NCI-H526 (cell line): ENCODE measurements around the gene SNX2.

Source experiments
- DNase-seq, 2 experiments: peaks; one replicate each; lab custom pipeline; 2025; lab: John Stamatoyannopoulos, UW

Gene SNX2

DNA sequence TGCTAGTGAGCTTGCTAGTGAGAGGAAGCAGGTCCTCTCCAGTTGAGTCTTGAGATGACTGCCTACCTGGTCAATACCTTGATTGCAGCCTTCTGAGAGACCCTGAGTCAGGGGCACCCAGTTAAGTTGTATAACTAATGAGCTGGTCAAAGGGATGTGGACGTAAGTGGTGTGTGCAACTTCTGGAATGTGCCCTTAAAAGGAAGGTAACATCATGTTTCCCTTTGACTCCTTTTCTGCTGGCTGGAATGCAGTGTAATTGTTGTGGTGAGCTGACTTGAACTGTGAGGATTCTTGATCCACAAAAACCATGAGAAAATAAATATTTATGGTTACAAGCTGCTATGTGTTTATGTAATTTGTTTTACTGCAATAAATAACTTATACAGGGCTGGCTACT, 2.4 kb upstream of the SNX2 start:
- DNase-seq: no peak

DNA sequence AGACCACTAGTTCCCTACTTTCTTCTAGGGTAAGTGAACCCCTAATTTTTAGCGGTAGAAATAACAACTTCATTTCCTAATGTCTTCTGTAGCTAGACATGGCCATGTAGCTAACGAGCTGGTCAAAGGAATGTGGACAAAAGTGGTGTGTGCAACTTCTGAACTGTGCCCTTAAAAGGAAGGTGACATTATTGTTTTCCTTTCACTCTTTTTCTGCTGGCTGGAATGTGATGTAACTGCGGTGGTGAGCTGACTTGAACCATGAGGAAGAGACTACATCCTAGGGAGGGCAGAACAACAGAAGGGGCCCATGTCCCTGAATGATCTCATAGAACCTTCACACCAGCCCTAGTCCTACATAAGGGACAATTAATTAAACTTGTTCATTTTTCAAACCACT, 1.3 kb upstream of the SNX2 start:
- DNase-seq: no peak

DNA sequence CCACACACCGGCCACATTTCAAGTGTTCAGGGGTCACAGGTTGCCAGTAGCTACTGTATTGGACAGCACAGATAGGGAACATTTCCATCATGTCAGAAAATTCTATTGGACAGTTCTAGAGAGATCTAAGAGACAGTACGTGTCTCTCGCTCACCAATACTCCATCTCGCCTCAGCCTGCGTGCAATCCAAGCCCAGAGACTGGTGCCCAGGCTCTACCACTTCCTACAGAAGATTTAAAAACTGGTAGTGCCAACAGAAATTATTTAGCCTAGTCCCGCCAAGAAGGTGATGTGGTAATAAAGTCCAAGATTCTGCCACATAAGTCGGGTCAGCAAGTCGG, 390 bp upstream of the SNX2 start:
- peak in 1 of 2 experiments; percentile 21 for DNase-seq

DNA sequence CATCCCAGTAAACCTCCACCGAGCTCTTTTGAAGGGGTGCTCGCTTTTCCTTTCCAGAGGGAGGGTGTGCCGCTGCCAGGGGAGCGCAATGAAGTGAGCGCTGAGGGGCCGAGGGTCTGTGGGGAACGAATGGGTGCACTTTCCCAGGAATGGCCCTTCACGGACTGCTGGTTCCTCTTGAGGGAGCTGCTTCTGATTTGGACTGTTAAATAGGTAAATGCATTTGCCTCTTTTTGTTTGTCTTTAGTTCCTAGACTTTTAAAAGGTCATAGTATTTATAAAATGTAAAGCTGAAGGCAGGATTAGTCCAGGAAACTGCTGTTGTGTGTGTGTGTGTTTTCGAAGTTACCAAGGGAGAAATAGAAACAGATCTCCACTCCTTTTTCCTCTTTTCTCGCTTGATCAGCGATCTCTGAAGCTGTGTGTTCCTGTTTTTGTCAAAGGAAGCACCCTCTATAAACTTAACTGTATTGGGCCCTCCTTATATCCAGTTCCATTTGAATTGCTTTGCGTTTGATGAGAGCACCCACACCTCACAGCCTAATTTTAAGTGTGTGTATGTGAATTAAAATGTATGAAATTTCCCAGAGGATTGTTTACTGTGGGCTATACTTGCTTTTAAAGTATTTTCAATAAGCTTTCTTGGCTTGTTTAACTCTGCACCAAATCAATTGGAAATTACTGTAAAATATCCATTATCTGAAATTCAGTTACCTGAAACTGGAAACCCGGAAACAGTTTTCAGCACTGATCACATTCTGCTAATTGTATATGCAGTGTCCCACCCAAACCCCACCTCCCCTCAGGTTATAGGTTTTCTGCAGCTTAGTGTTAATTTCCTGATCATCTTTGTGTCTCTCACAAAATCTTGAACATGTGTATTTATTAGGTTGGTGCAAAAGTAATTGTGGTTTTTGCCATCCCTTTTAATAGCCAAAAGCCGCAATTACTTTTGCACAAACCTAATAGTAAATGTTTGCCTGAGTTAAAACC, 966 bp downstream of the SNX2 start:
- DNase-seq: peak; percentile 10 to 56

DNA sequence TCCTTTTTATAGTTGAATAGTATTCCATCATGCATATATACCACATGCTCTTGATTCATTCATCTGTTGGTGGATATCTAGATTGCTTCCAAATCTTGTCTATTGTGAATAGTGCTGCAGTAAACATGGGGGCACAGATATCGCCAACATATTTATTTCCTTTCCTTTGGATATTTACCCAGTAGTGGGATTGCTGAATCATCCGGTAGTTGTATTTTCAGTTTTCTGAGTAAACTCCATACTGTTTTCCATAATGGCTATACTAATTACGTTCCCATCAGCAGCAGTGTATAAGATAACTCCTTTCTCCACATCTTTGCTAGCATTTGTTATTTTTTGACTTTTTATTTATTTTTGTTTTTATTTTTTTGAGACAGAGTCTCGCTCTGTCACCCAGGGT, 3.3 kb downstream of the SNX2 start:
- no peak for DNase-seq

DNA sequence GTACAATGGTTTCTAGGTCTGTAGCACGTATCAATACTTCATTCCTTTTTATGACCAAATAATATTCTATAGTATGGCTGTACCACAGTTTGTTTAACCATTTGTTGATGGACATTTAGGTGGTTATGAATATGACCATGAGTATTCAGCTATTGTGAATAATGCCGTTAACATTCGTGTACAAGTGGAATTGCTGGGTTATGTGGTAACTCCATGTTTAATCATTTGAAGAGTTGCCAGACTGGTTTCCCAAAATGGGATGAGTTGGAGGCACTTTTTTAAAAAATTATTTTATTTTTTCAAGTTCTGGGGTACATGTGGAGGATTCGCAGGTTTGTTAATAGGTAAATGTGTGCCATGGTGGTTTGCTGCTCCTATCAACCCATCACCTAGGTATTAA, 4.6 kb downstream of the SNX2 start:
- no peak for DNase-seq

DNA sequence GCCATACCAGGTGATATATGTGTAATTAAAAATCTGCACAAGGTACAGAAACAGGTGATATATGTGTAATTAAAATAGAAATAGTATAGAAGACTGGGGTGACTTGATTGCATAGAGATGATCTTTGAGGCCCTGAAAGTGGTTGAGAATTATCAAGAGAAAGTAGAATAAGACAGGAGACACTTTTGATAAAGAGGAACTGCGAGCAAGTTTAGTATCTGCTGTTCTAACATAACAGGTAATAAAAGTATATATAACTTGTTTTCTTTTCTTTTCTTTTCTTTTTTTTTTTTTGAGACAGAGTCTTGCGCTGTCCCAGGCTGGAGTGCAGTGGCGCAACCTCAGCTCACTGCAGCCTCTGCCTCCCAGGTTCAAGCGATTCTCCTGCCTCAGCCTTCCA, 5.4 kb downstream of the SNX2 start:
- DNase-seq: no peak

DNA sequence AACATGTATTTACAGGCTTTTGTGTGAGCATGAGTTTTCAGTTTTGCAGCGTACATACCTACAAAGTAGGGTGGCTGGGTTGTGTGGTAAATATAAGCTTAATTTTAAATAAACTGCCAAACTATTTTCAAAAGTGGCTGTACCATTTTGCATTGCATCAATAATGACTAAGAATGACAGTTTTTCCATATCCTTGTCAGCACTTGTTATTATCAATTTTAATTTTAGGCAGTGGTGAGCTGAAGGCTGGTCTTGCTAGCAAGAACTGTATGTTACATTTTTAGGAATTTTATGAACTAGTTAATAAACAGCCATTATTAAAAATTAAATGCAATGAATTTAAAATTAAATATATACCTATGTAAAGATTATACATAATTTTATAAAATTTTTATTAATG, 6.6 kb downstream of the SNX2 start:
- DNase-seq: no peak

DNA sequence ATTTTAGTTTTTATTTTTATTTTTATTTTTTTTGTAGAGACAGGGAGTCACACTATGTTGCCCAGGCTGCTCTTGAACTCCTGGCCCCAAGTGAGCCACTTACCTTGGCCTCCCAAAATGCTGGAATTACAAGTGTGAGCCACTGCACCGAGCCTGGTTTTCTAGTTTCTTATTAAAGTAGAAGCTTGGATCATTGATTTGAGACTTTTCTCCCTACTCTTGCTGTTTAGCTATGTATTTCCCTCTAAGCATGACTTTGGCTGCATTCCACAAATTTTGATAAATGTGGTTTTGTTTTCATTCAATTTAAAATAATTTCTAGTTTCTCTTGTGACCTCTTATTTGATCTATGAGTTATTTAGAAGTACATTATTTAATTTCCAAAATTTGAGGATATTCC, 10.4 kb downstream of the SNX2 start:
- no peak for DNase-seq

DNA sequence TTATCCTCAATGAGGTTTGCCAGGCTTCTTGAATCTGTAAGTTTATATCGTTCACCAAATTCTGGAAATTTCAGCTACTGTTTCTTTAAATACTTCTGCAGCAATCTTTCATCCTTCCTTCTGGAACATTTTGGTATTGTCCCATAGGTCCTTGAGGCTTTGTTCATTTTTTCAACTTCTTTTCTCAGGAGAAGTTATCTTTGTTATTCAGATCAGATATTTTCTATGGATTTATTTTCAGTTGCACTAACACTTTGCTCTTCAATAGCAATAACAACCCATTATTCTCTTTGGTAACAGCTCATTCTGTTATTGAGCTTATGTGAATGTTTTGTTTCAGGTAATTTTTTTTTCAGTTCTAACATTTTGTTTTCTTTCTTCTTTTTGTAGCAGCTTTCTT, 13.5 kb downstream of the SNX2 start:
- no peak for DNase-seq

DNA sequence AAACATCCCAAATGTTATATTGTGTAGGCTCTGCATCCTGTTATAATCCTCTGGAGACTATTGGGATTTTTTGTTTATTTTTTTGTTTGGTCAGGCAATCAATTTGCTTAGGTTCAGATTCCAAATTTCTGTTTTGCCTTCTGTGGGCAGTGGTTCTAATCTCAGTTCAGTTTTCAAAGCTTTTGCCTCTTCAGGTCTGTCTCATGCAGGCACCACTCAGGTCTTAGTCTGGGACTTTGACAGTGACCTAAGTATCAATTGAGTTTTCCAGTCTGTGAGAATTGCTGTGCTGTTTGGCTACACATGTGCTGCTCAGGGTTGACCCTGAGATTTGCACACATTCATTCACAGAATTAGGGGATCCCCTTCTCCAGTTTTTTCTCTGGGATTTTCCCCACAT, 14.1 kb downstream of the SNX2 start:
- DNase-seq: no peak

DNA sequence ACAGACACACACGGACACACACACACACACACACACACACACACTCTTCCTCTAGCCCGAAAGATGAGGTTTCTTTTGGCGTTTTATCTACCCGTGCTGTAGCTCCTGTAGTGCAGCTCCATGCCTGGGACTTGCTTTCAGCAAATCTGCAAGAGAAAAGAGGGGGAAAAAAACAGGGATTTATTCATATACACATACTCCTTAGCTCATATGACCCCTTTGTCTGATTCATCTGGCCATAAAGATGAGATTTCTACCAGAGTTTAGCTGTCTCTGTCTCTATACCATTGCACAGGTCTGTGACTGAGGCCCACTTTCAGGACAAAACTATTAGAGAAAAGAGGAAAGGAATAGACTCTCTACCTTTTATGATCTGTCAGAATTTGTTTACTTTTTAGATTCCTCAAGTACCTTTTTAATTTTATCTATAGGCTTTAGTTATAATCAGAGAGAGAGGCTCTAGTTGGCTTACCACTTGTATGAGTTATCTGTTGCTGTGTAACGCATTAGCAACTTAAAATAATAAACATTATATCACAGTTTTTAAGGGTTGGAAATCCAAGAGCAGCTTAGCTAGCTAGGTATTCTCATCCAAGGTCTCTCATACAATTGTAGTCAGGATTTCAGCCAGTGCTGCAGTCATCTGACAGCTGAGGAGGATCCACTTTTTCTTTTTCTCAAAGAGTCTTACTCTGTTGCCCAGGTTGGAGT, 14.7 kb downstream of the SNX2 start:
- no peak for DNase-seq

DNA sequence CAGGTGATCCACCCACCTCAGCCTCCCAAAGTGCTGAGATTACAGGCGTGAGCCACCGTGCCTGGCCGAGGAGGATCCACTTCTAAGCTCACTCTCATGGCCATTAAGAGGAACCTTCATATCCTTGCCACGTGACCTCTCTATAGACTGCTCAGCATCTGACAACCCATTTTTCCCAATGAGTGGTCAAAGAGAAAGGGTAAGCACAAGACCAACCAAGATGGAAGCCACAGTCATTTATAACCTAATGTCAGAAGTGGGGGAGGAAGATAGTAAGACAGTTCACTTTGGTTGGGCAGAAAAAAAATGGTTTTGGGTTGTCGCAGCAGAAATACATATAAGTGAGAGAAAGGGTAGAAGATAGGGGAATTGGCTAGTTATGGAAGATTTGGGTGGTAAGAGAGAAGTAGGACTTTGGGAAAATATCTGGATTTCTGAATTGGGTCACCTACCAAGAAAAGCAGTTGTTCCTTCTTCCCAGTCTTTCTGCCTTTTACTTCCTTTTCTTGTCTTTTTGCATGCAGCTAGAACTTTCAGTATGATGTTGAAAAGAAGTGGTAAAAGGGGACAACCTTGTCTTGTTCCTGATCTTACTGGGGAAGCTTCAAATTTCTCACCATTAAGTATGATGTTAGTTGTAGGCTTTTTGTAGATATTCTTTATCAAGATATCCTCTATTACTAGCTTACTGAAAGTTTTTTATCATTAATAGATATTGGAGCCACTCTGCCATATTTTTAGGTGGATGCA, 15.6 kb downstream of the SNX2 start:
- no peak for DNase-seq

DNA sequence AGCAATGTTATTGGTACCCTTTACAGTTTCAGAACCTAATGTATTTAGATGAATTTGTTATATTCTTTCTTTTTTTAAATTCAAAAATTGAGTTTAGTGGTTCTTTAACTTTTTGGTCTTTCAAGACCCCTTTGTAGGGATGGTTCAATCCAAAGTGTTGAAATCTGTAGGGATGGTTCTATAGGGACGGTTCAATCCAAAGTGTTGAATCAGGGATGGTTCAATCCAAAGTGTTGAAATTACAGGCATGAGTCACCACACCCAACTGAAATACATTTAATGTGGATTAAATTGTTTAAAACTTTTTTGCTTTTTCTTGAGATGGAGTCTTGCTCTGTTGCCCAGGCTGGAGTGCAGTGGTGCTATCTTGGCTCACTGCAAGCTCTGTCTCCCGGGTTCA, 30.6 kb downstream of the SNX2 start:
- no peak for DNase-seq

DNA sequence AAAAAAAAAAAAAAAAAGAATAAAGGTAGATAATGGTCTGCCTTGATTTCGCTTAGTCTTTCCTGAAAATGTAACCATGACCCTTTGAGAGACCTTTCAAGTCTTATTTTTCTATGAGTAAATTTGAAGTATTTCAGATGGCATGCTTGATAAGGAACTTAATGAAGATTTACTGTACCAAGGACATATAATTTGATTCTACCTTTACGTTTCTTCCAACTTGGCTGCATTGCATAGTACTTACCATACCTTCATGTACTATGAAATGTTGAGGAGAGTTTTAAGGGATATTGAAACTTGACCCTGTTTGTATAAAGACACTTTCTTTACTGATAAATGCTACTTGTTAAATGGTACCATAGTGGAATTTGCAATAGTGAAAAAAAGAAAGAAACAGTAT, 35.5 kb downstream of the SNX2 start:
- no peak for DNase-seq

DNA sequence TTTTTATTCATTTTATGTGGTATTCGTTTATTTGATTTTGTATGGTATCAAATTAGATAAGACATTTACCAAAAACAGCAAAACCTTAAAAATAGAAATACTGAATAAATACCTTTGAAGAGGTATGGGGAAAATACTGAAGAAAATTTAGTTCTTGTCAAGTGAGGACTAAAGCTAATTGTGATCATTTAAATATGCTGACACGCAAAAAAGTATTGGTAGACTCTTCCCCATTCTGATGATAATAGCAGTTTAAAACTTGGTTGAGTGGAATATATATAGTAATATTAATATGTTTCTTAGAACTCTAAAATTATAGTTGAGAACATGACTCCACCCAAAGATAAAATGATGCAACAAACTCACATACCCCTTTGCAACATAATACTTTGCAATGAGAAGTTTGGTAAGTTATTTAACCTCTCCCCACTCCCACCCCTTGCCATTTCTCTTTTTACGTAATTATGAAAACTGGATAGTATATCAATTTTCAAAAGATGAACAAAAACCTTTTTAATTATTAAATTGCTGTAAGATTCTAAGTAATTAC, 40.4 kb downstream of the SNX2 start:
- no peak for DNase-seq

DNA sequence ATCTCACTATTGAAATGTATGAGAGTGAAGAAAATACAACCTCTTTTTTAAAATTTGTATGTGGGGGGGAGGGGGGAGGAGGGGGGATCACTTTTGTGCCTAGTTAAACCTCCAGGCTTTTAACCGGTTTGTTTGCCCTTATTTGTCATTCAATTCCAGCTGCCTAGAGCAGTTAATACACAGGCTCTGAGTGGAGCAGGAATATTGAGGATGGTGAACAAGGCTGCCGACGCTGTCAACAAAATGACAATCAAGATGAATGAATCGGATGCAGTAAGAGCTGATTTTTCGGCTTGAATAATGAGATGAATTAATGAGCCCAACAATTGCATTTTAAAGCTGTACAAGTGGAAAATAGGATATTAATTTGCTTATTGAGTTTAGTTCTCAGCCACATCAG, 41.9 kb downstream of the SNX2 start:
- DNase-seq: no peak

DNA sequence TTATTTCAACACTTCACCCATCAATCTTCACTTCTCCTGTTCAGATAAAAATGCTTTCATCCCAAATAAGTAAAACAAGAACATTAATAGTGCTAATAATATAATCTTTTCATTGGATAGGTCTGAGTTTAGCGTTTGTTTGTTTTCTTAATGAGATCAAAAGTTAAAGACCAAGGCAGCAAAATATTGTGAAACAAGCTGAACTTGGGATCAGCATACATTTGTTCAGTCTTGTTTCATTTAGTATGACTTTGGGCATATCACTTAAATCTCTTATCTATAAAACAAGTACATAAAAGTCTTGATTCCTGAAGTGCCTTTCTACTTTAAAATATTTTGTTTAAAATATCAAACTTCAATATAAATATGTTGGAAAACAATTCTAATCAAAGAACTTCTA, 57.1 kb downstream of the SNX2 start:
- DNase-seq: no peak

DNA sequence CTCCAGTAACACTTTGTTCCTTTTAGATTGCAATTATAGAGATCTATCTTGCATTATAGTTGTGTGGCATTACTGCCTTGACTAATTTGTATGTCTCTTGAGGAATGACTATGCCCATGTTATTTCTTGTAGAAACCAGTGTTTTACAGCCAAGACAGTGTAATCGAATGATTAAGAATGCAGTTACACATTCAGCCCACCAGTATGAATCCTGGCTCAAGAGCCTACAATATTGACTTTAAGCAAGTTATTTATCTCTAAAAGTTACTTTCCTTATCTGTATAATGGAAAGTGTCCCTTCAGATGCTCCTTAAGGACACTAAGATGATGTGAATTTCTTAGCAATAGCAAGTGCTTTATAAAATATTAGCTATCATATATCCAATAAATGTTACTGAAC, 60.8 kb downstream of the SNX2 start:
- no peak for DNase-seq

DNA sequence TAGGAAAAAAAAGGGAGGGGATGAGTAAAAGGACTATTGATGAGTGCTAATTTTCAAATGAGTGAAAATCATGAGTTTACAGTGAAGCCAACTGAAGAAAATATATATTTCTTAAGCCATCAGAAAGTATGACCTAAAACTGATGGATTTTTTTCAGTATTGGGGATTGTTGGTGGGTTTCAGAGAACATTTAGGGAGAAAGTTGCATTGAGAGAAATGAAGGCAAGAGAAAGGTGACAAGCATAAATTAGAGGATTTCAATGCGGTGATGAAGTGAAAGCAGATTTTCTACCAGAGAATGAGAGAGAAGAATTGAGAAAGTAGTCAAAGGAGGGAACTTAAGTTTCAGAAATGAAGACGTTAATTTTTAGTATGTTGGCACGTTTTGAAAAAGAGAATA, 62.1 kb downstream of the SNX2 start:
- DNase-seq: no peak

DNA sequence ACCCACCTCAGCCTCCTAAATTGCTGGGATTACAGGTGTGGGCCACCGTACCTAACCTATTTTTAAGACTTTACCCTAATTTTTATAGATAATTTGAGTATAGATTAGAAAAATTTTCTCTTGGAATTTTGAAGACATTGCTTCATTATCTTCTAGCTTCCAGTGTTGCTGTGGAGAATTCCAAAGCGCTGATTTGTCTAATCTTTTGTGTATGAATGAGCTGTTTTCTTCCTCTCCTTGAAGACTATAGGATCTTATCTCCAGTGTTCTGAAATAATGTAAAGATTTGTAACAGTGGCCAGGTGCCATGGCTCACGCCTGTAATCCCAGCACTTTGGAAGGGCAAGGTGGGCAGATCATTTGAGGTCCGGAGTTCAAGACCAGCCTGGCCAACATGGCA, 64.9 kb downstream of the SNX2 start:
- DNase-seq: no peak

DNA sequence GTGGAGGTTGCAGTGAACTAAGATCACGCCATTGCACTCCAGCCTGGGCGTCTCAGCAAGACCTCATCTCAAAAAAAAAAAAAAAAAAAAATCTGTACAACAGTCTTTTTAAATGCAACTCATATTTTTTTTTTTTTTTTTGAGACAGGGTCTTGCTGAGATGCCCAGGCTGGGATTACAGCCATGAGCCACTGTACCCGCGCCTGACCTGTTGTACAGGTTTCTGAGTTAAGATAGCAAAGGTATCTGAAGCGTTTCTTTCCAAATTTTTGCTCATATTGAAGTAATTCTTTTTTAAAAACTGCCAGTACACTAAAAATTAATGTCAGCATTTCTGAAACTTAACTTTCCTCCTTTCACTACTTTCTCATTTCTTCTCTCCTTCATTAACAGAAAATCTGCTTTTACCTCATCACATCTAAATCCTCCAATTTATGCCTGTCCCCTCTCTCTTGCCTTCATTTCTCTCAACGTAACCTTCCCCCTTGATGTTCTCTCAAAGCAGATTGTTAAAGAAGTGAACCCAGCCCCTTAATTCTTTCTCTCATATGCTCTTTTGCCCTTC, 67.2 kb downstream of the SNX2 start:
- DNase-seq: no peak
